ENCODE data around the gene SLAMF9.

GRCh38 chr1:159988006-159988405, 34.0 kb upstream of the SLAMF9 start:
- TF ChIP-seq CTCF (optimal IDR thresholded peaks at IDR 0.05 in 1 of 3, IDR thresholded peaks at IDR 0.05 in 1 of 3, conservative IDR thresholded peaks at IDR 0.05 in 1 of 3; ENCODE audit: extremely low read depth in 1 of 3, insufficient read depth in 2 of 3, low read length in 3 of 3) (no peak), EZH2 (IDR thresholded peaks at IDR 0.05; ENCODE audit: low read length) (no peak)
